Smooth muscle cell of the coronary artery (primary cell): Measurements from ENCODE around the gene BCKDK. TPM values are rescaled to one million over a fixed set of nuclear protein-coding genes. Genes with fewer than 3 reads are reported as not detected.

Experiments used
- total RNA-seq: library from RNA; depleted of rRNA; stranded (reverse); fragments of >200 nt; gene quantifications from 2 replicates; pipeline ENCODE4 v1.2.3, GENCODE V29; 2014; ENCODE audit warnings: low replicate concordance

Gene BCKDK
- 8.3 and 15.0 TPM in 2 replicates for total RNA-seq

DNA sequence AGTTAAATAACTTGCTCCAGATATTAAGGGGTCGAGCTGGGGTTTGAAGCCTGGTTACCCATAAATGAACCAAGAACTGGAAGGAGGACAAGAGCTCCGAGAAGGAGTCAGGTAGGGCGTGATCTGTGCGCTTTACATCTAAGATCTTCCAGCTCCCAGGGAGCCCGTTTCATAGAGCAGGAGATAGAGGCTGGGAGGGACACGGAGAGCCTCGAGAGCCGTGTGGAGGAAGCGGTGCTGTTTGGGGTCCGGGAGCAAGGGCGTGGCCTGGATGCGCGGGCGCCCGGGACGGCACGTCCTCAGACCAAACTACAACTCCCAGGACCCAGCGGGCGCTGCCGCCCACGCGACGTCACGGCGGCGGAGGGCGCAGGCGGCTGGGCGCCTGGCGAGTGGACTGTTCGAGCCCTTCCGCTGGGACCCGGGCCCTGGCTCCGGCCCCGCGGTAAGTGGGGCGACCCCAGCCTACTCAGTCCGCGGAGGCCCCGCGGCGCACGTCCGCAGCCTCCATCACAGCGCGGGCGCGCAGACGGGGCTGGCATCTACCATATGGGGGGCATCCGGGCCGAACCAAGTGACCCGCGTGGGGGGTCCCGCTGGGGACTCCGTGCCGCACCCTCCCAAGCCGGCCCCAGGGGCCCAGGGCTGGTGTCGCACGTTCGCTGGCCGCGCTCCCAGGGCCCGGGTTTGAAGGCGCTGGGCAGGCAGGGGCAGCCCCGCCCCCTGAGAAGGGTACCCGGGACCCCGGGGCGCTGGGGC is at the start of gene BCKDK:
TSS of gene BCKDK (plus strand) at position 352 of the 759 bp plus-strand sequence. CDS start 838 bp downstream, outside the sequence.

DNA sequence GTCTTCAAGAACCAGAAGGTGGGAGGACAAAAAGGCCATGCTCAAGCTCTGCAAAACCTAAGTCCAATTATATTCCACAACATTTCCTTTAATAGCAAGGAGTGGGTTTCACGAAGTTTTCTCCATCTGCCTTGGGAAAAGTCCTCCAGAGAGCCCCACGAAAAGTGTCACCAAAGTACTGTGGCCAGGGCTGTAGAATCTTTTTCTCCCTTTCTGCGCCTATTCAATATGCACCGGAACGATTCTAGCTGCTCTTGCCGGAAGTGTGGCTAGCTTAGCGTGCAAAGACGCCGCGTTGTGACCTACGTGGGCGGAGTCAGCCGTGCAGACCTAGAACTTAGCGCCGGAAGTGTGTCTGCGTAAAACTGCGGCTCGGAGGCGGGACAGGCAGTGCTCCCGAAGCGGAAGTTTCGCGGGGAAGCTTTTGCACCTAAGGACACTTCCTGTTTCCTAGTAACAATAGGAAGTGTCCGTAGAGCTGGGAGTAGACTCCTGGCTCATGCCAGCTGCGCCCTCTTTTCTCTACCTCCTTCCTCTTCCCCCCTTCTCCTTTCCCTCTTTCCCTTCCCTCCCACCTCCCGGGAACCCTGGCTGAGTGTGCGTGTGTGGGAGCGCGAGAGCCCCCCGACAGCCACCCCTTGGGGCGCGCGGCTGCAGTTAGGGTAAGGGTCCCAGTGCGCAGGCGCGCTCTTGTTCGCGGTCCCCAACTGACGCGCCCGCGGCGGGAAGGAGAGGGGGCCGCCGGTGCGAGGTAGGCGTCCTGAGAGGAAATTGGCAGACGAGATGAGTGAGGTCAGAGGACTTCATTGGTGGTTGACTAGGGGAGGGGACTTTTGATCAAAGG is 34.0 kb upstream of the BCKDK start, which contains the start of the genes ZNF646 and ZNF668:
TSS of gene ZNF646 (plus strand) at position 453 of the 844 bp plus-strand sequence. CDS start 1,903 bp downstream, outside the sequence.
TSS of gene ZNF668 (minus strand) at position 271 of the 844 bp plus-strand sequence. CDS start 9,781 bp downstream, outside the sequence.

DNA sequence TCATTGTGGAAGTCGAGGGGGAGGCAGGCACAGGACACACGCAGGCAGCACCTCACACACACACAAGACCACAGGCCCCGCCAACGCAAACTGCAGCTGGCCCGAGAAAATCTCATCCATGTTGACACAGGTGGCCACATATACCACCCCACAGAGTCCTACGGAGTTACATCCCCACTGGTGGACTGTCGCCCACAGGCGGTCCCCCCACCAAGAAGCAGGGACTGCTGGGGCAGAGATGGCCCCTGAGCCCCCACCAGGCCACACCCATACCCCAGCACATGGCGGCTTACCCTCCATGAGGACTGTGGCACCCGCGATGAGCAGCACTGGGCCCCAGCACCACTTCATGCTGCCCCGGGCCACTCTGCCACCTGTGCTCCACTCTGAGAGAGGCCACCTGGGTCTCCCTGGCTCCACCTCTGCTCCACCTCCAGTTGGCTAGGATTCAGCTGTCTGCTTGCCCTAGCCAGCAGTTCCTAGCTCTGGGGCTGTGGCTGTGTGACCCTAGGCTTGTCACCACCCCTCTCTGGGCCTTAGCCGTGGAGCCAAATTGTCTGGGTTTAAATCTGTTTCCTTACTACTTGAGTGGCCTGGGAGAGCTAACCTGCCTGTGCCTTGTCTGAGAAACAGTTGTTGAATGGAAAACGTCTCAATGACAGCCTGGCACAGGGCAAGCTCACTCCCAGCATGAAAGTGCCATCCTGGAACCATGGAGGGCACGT is 19.6 kb upstream of the BCKDK start, which contains the start of gene PRSS53:
TSS of gene PRSS53 (minus strand) at position 485 of the 725 bp plus-strand sequence. CDS start at position 351, 134 bp downstream.

DNA sequence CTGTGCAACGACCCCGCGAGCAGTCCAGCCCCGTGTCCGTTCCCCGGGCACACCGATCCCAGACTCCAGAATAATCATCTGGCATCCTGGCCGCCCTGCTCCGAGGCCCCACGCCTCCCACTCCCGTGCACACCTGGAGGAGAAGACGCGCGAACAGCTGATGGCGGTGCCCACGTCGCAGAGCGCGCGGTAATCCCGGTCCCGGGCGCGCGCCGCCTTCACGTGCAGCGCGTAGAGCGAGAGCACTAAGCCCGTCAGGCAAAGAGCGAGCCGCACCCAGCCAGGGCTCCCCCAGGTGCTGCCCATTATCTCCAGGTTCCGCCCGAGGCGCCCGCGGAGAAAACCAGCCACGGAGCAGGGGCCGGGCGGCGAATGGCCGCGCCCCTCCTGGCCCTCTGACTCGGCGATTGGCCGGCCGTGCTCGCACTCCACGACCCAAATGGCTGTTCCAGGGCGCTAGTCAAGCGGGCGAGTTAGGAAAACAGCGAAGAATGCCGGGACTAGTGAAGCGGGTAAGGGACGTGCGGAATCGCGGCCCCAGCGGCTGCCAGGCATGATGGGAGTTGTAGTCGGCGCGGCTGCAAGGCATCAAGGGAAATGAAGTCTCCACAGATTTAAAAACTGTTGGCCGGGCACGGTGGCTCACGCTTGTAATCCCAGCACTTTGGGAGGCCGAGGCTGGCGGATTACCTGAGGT is 13.6 kb upstream of the BCKDK start, which contains the start of gene VKORC1:
TSS of gene VKORC1 (minus strand) at position 374 of the 697 bp plus-strand sequence. CDS start at position 306, 68 bp downstream.

DNA sequence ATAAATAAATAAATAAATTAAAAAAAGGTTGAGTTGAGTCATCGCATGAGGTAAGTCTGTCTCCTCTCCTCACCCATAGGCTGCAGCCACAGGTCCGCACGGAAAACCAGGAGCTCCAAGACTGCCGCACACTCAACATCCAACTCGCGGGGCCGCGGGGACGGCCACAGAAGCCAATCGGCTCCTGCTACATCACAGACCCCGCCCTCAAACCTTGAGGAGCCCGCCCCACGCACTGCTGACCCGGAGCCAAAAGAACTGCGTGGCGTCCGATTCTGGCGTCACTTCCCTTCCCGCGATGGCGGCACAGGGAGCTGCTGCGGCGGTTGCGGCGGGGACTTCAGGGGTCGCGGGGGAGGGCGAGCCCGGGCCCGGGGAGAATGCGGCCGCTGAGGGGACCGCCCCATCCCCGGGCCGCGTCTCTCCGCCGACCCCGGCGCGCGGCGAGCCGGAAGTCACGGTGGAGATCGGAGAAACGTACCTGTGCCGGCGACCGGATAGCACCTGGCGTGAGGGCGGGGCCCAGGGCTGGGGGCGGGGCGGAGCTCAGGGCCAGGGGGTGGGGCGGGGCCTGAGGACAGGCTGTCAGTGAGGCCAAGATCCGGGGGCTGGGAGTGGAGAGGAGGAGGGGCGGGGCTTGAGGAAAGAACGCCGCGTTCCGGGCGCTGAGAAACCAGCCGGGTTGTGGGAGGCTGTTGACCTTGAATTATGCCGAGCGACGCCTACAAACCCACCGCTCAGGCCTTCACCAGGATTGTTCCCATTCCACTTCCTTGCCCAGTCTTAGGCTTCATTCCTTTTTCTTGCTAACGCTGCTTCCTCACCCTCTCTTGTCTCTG is 9.4 kb downstream of the BCKDK start, which contains the start of gene KAT8:
TSS of gene KAT8 (plus strand) at position 281 of the 839 bp plus-strand sequence. CDS start at position 299, 18 bp downstream.

DNA sequence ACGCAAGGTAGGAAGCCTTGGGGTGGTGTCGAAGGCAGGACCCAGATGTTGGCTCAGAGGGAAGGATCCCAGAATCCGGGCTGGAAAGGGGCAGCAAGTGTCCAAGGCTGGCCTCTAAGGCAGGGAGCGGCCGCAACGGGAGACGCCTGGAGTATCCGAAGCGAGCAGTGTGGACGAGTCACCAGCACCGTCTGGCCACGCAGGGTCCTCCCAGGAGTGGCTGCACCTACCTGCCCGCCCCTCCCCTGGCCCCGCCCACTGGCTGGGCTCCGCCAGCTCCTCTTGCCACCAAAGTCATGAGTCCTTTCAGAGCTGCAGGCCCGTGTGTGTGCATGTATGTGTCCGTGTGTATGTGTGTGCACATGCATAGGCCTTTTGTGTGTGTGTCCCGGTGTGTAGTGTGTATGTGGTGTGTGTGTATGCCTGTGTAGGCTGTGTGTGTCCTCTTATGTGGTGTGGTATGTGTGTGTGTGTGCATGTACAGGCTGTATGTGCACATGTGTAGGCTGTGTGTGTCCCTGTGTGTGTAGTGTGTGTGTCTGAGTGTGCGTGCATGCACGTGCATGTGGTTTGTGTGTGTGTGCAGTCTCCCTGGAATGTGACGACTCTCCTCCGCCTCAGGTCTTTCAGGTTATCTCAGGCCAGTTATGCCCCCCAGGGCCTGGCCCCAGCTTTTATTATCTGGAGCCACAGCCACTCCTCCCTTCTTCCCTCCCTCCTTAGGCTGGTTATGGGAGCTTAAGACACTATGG is 27.5 kb downstream of the BCKDK start, which contains the start of gene PRSS8:
TSS of gene PRSS8 (minus strand) at position 193 of the 752 bp plus-strand sequence. CDS start 229 bp downstream, outside the sequence.

DNA sequence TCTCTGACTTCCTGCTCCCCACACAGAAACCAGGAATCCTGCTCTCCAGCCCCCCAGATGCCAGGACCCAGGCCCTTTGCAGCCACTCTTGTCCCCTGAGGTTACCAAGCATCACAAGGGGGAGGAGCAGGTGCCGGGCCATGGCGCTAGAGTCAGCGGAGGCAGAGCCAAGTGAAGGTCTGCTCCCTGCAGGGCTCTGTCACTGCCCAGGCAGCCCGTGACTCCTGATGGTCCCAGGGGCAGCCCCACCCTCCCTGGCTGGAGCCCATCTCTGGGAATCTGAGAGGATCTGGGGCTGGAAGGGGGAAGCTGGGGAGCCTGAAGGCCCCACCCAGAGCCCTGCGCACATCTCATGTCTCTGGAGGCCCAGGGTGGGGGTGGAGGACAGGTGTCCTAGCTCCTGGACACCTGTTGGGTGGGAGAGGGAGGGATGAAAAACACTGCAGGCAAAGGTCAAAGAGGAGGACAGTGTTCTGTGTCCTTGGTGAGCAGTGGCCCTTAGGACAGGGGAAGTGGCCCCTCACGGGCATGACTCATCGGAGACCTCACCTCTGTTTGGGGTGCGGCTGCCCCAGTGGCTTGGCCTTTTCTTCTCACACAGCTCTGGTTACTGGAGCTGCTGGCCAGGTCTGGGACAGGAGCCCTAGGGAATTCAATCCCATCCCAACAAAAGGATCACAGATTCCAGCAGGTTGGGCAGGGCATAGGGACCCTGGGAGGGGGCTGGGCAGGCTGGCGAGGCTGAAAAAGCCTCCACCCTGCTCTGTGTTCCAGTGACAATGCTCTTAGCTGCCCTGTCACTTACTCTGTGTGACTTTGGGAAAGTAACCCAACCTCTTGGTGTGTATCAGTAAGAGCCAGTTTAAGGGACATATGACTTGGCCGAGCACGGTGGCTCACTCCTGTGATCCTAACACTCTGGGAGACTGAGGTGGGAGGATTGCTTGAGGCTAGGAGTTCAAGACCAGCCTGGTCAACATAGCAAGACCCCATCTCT is 42.0 kb downstream of the BCKDK start, which contains the start of gene PRSS36:
TSS of gene PRSS36 (minus strand) at position 173 of the 997 bp plus-strand sequence. CDS start at position 142, 31 bp downstream.

Other genes starting within 250 kb of the BCKDK start
- gene BCL7C, start 214.3 kb upstream of the BCKDK start, total RNA-seq, result 16.7 and 35.9 TPM in 2 replicates
- 0.23 and 0.98 TPM in 2 replicates for gene CTF1, start 211.8 kb upstream of the BCKDK start, total RNA-seq
- gene FBXL19, start 184.8 kb upstream of the BCKDK start, total RNA-seq, result 8.2 and 13.9 TPM in 2 replicates
- 21.3 and 41.2 TPM in 2 replicates for gene ORAI3, start 159.3 kb upstream of the BCKDK start, total RNA-seq
- 1.6 and 2.2 TPM in 2 replicates for gene SETD1A, start 150.6 kb upstream of the BCKDK start, total RNA-seq
- gene HSD3B7, start 123.2 kb upstream of the BCKDK start, total RNA-seq, result 11.7 and 71.5 TPM in 2 replicates
- gene STX1B, start 97.7 kb upstream of the BCKDK start, total RNA-seq, result 0.53 and 2.7 TPM in 2 replicates
- 26.2 and 59.8 TPM in 2 replicates for gene STX4, start 74.8 kb upstream of the BCKDK start, total RNA-seq
- gene ZNF668, start 34.1 kb upstream of the BCKDK start, total RNA-seq, result 9.3 and 12.3 TPM in 2 replicates
- gene ZNF646, start 34.0 kb upstream of the BCKDK start, total RNA-seq, result 9.8 and 10.4 TPM in 2 replicates
- gene PRSS53, start 19.4 kb upstream of the BCKDK start, total RNA-seq, result 1.2 and 1.5 TPM in 2 replicates
- 105 and 187 TPM in 2 replicates for gene VKORC1, start 13.6 kb upstream of the BCKDK start, total RNA-seq
- gene KAT8, start 9.3 kb downstream of the BCKDK start, total RNA-seq, result 26.2 and 26.8 TPM in 2 replicates
- gene PRSS8, start 27.3 kb downstream of the BCKDK start, total RNA-seq, result not detected in 2 replicates
- gene PRSS36, start 41.7 kb downstream of the BCKDK start, total RNA-seq, result 0.45 TPM in 1 of 2 replicates, not detected in the other
- 25.2 and 35.3 TPM in 2 replicates for gene FUS, start 71.8 kb downstream of the BCKDK start, total RNA-seq
- gene PYCARD, start 94.4 kb downstream of the BCKDK start, total RNA-seq, result 43.5 and 69.2 TPM in 2 replicates
- under 0.01 TPM in 1 of 2 replicates, not detected in the other for gene TRIM72, start 105.7 kb downstream of the BCKDK start, total RNA-seq
- not detected in 2 replicates for gene PYDC1, start 108.7 kb downstream of the BCKDK start, total RNA-seq
- not detected in 2 replicates for gene ITGAM, start 151.6 kb downstream of the BCKDK start, total RNA-seq
- gene ITGAX, start 246.8 kb downstream of the BCKDK start, total RNA-seq, result under 0.01 TPM in 1 of 2 replicates, not detected in the other